B cell (primary cell): ENCODE data around the gene SAPCD2. TPM values are rescaled to one million over a fixed set of nuclear protein-coding genes. Genes with fewer than 3 reads are reported as not detected.

Experiments
- ATAC-seq: fragments of 200-7000 bp; cut with Tn5 transposase; one replicate; pipeline ENCODE4 v1.10.0; 2021; ENCODE audit warnings: low read depth, mild to moderate bottlenecking, moderate number of reproducible peaks, moderate library complexity
- CTCF ChIA-PET: fragments of 350-600 bp; sonication (Branson Sonifier 250); formaldehyde crosslinking; loops from one replicate; lab custom pipeline; 2021; ENCODE audit warnings: antibody characterized with exemption, inconsistent platforms; lab: Charles Lee
- POLR2A ChIA-PET: fragments of 350-600 bp; sonication (Branson Sonifier 250); formaldehyde crosslinking; loops from one replicate; lab custom pipeline; 2021; ENCODE audit warnings: antibody characterized with exemption; lab: Charles Lee
- DNase-seq: peaks from one replicate; pipeline ENCODE4 v3.0.0; 2013
- H2AFZ ChIP-seq: 2 replicates; pipeline ENCODE4 v1.6.1; 2012; ENCODE audit warnings: mild to moderate bottlenecking, low read depth, low read length; ENCODE audit not compliant: insufficient read depth, poor library complexity, severe bottlenecking
- H3K27ac ChIP-seq, 2 donors: 1 replicate in 1 of 2; 2 replicates in 1 of 2; pipeline ENCODE4 v1.5.1; 2012 to 2013; ENCODE audit warnings: low read length in 2 of 2, mild to moderate bottlenecking in 2 of 2, moderate library complexity in 1 of 2
- H3K27me3 ChIP-seq, 4 experiments: fragments of 200-600 bp in 1 of 4; sonication (generic) in 1 of 4; replicated peaks in 1 of 4; 1 replicate in 2 of 4; 2 replicates in 2 of 4; pipeline versions ENCODE4 v1.6.1 to v1.7.0; 2013 to 2016; ENCODE audit warnings: low read length in 3 of 4, mild to moderate bottlenecking in 2 of 4, mixed read lengths in 1 of 4, moderate library complexity in 1 of 4; ENCODE audit not compliant: insufficient read depth in 4 of 4, control insufficient read depth in 3 of 4; ENCODE audit errors: control extremely low read depth in 1 of 4
- H3K36me3 ChIP-seq, 2 experiments: replicated peaks in 1 of 2; 1 replicate in 1 of 2; 2 replicates in 1 of 2; pipeline versions ENCODE4 v1.6.1 to v1.7.1; 2013; ENCODE audit warnings: low read length in 1 of 2; ENCODE audit not compliant: insufficient read depth in 2 of 2, control insufficient read depth in 1 of 2; ENCODE audit errors: control extremely low read depth in 1 of 2, extremely low read depth in 1 of 2
- H3K4me1 ChIP-seq, 2 donors: fragments of 200-600 bp in 1 of 2; sonication (generic) in 1 of 2; 1 replicate in 1 of 2; 2 replicates in 1 of 2; pipeline versions ENCODE4 v1.5.1 to v1.6.1; 2013 to 2017; ENCODE audit warnings: low read length in 2 of 2; ENCODE audit not compliant: control insufficient read depth in 2 of 2, insufficient read depth in 2 of 2
- H3K4me2 ChIP-seq: replicated peaks from 2 replicates; pipeline ENCODE3; 2012; ENCODE audit warnings: mild to moderate bottlenecking, low read depth, low read length; ENCODE audit not compliant: poor library complexity, severe bottlenecking
- H3K4me3 ChIP-seq, 5 experiments: fragments of 200-600 bp in 1 of 5; sonication (generic) in 1 of 5; 1 replicate in 3 of 5; 2 replicates in 2 of 5; pipeline versions ENCODE4 v1.5.1 to v1.7.0; 2011 to 2016; ENCODE audit warnings: low read length in 4 of 5, mild to moderate bottlenecking in 4 of 5, low read depth in 2 of 5, control low read depth in 1 of 5, moderate library complexity in 1 of 5; ENCODE audit not compliant: insufficient read depth in 1 of 5; ENCODE audit errors: control extremely low read depth in 1 of 5, extremely low read depth in 1 of 5
- H3K79me2 ChIP-seq: fragments of 200-600 bp; sonication (generic); one replicate; pipeline ENCODE4 v1.6.0; 2016; ENCODE audit warnings: low read length; ENCODE audit not compliant: control insufficient read depth, insufficient read depth
- H3K9ac ChIP-seq: fragments of 200-600 bp; sonication (generic); 2 replicates; pipeline ENCODE4 v1.6.1; 2017; ENCODE audit warnings: mild to moderate bottlenecking, low read length, moderate library complexity
- H3K9me3 ChIP-seq, 3 donors: one replicate each; pipeline versions ENCODE4 v1.6.1 to v1.7.1; 2013; ENCODE audit warnings: low read length in 2 of 3; ENCODE audit not compliant: control insufficient read depth in 2 of 3, insufficient read depth in 1 of 3; ENCODE audit errors: control extremely low read depth in 1 of 3
- H4K20me1 ChIP-seq: 2 replicates; pipeline ENCODE4 v1.6.0; 2012; ENCODE audit warnings: mild to moderate bottlenecking, low read length; ENCODE audit not compliant: insufficient read depth, control insufficient read depth, poor library complexity, severe bottlenecking
- H3K27ac Mint-ChIP-seq: one replicate; pipeline ENCODE4 v1.8.0; 2021; ENCODE audit warnings: mixed read lengths
- H3K27me3 Mint-ChIP-seq: one replicate; pipeline ENCODE4 v1.8.0; 2021; ENCODE audit warnings: mixed read lengths
- H3K4me1 Mint-ChIP-seq: one replicate; pipeline ENCODE4 v1.8.0; 2021; ENCODE audit warnings: mixed read lengths
- H3K4me3 Mint-ChIP-seq: one replicate; pipeline ENCODE4 v1.8.0; 2021; ENCODE audit warnings: mixed read lengths
- H3K9me3 Mint-ChIP-seq: one replicate; pipeline ENCODE4 v1.8.0; 2022; ENCODE audit warnings: mixed read lengths; ENCODE audit not compliant: insufficient read depth
- EZH2 ChIP-seq: IDR thresholded peaks from 2 replicates; pipeline ENCODE4 v1.6.1; 2012; ENCODE audit warnings: borderline replicate concordance, low read depth, mild to moderate bottlenecking, moderate library complexity, low read length; ENCODE audit not compliant: insufficient read depth, poor library complexity, severe bottlenecking
- WGBS: methylation state at CpG from one replicate; pipeline ENCODE4 v1.1.5; 2013; ENCODE audit warnings: missing lambda C conversion rate; ENCODE audit not compliant: insufficient coverage; 5-methylcytosine and 5-hydroxymethylcytosine counted together
- intact Hi-C: fragments of 100-400 bp; cut with micrococcal nuclease; formaldehyde crosslinking; loops from one replicate; pipeline ENCODE4 v1.10.0; 2022
- polyA plus RNA-seq: library from polyadenylated mRNA; depleted of rRNA; stranded (reverse); fragments of >200 nt; gene quantifications from 2 replicates; pipeline ENCODE4 v1.2.3, GENCODE V29; 2012
- total RNA-seq, 2 donors: library from RNA; stranded (reverse); fragments of 120-200 nt in 1 of 2; gene quantifications; 1 replicate in 1 of 2; 2 replicates in 1 of 2; pipeline versions ENCODE4 v1.2.3 to v1.2.4, GENCODE V29; 2013 to 2022
- TF ChIP-seq, protein P1 (sequence below): fragments of 200-600 bp; IDR thresholded peaks from one replicate; pipeline ENCODE4 v1.8.0; 2022; ENCODE audit warnings: antibody characterized with exemption, mild to moderate bottlenecking

Gene SAPCD2
- total and polyA plus RNA-seq, 2 donors (not counting 1 experiment from before 2014, with no cell fraction given): 0.39 to 0.69 TPM

DNA sequence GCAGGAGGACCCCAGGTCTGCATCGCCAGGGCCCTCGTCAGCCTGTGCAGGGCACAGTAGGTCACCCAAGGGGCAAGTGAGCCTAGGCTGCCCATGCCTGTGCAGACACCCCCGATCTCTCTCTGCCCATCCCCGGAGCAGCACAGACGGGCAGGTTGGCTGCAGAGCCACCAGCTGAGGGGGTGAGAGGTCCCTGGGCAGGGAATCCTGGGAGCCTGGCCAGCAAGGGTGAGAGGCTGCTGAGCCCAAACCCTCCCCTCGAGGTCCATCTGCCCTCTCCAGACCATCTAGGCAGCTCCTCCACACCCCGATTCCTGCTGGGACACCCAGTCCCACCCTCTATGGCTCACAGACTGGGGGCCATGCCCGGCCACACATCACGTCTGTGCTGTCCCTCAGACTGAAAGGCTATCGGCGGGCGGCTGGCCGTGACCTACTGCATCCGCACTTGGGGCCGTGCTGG lies 46.9 kb upstream of the SAPCD2 start:
- POLR2A ChIA-PET: no interaction called here
- no peaks in the 10 kb centered on the region for H3K9me3 ChIP-seq
- Mint-ChIP-seq H3K9me3 (no peaks in the 10 kb centered on the region), H3K4me1 (peaks cover 26% of the 10 kb centered on the region), H3K27ac (no peak overlapping the region), H3K27me3 (no peaks in the 10 kb centered on the region), H3K4me3 (peak overlapping the region; percentile 44)
- peak; percentile 34 for DNase-seq
- no peak overlapping the region for H3K9ac ChIP-seq
- H3K79me2 ChIP-seq: peaks cover 14% of the 10 kb centered on the region
- 95% methylated on average over 7 of the region's 15 CpGs for WGBS
- TF ChIP-seq, protein P1, sequence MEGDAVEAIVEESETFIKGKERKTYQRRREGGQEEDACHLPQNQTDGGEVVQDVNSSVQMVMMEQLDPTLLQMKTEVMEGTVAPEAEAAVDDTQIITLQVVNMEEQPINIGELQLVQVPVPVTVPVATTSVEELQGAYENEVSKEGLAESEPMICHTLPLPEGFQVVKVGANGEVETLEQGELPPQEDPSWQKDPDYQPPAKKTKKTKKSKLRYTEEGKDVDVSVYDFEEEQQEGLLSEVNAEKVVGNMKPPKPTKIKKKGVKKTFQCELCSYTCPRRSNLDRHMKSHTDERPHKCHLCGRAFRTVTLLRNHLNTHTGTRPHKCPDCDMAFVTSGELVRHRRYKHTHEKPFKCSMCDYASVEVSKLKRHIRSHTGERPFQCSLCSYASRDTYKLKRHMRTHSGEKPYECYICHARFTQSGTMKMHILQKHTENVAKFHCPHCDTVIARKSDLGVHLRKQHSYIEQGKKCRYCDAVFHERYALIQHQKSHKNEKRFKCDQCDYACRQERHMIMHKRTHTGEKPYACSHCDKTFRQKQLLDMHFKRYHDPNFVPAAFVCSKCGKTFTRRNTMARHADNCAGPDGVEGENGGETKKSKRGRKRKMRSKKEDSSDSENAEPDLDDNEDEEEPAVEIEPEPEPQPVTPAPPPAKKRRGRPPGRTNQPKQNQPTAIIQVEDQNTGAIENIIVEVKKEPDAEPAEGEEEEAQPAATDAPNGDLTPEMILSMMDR: no peak
- TF ChIP-seq EZH2: no peak
- H3K4me3 ChIP-seq: no peak overlapping the region
- no peak overlapping the region for H2AFZ ChIP-seq
- intact Hi-C loops: no loop called here
- ATAC-seq: no peak
- H3K4me2 ChIP-seq: no peak overlapping the region
- H4K20me1 ChIP-seq: peaks cover 9% of the 10 kb centered on the region
- no peaks in the 10 kb centered on the region for H3K27me3 ChIP-seq
- peaks cover 26 to 43% of the 10 kb centered on the region in 2 donors for H3K4me1 ChIP-seq
- H3K36me3 ChIP-seq: peaks cover 0 to 6% of the 10 kb centered on the region in 2 experiments
- CTCF ChIA-PET: interaction anchor here (1.5 to 2.3 kb wide), 4 partner anchors 13 to 106 kb away, joined by 4 to 10 read pairs (median 6); partner anchors contain the start of genes MAN1B1 and RNF208
- H3K27ac ChIP-seq: no peak overlapping the region

DNA sequence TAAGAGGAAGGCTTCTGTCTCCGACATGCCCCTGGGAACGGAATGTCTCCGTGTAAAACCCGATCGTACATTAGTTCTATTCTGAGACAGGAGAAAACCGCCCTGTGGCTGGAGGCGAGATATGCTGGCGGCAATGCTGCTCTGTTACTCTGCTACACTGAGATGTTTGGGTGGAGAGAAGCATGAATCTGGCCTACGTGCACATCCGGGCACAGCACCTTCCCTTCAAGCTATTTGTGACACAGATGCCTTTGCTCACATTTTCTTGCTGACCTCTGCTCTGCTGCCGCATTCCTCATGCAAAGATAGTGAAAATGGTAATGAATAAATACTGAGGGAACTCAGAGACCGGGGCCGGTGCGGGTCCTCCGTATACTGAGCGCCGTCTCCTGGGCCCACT lies 46.4 kb upstream of the SAPCD2 start:
- no peak overlapping the region for H3K4me2 ChIP-seq
- intact Hi-C loops: no loop called here
- H3K9ac ChIP-seq: no peak overlapping the region

More for the DNA sequence above, 46.4 kb upstream of the SAPCD2 start:
- ChIA-PET POLR2A (no interaction called here), CTCF (no interaction called here)
- TF ChIP-seq, protein P1: no peak
- no peak for TF ChIP-seq EZH2
- H3K9me3 Mint-ChIP-seq: no peaks in the 10 kb centered on the region
- Histone ChIP-seq H3K4me3 (no peak overlapping the region), H3K9me3 (no peaks in the 10 kb centered on the region), H3K27me3 (no peaks in the 10 kb centered on the region), H3K27ac (no peak overlapping the region), H3K36me3 (peaks cover 0 to 12% of the 10 kb centered on the region in 2 experiments), H3K79me2 (peaks cover 14% of the 10 kb centered on the region), H2AFZ (no peak overlapping the region), H4K20me1 (peaks cover 9% of the 10 kb centered on the region), H3K4me1 (peaks cover 22 to 37% of the 10 kb centered on the region in 2 donors)
- peaks cover 21% of the 10 kb centered on the region for H3K4me1 Mint-ChIP-seq
- DNase-seq: no peak
- 92% methylated on average over 15 of the region's 17 CpGs for WGBS
- no peak for ATAC-seq
- H3K27me3 Mint-ChIP-seq: no peaks in the 10 kb centered on the region
- no peak overlapping the region for H3K27ac Mint-ChIP-seq
- peak overlapping the region; percentile 44 for H3K4me3 Mint-ChIP-seq
